Measurements from ENCODE around the gene TGOLN2.
"Not testable (repeated sequence)": the region's sequence is repeated elsewhere in the genome, so short reads cannot be mapped to it uniquely, and the experiment has no call there.

DNA sequence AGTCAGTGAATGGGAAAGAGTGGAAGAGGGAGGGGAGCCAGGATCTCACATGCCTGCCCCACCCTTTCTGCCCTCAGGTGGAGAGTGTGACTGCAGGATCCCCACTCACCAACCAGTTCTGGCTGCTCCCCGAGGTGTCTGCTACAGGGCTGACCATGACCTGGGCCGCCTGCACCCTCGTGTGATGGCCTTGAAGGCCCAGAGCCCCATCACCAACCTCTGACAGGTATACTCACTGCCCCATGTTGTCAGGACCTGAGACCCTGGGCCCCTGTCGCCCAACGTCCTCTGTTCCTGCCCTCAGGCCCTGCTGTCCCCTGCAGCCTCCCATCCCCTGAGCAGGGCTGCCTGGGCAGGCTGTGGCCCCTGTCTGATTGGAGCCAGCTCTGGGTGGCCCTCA lies 11.9 kb downstream of the TGOLN2 start:
- not testable (repeated sequence) for TF ChIP-seq CTCF, POLR2A (IDR thresholded peaks at IDR 0.05)

Data from body of pancreas (tissue), 4 donors.